GM18909 (cell line): ENCODE data around the gene VWC2.
A peak's percentile ranks its signal among the peaks of the same experiment; 100 is the strongest.
"Not testable (repeated sequence)": the region's sequence is repeated elsewhere in the genome, so short reads cannot be mapped to it uniquely, and the experiment has no call there.

Experiments
- ATAC-seq: cut with Tn5 transposase; IDR thresholded peaks from one replicate; pipeline ENCODE4 v1.9.1; 2021; ENCODE audit warnings: mild to moderate bottlenecking; ENCODE audit not compliant: unreplicated experiment, poor library complexity

The VWC2 gene

GRCh38 chr7:49848211-49848841 lies 74.9 kb downstream of the VWC2 start:
- no peak for ATAC-seq

- ATAC-seq = no peak
These were observed 77.6 kb downstream of the VWC2 start for GRCh38 chr7:49850921-49851613.

- not testable (repeated sequence) for ATAC-seq
These were observed 78.1 kb downstream of the VWC2 start for GRCh38 chr7:49851614-49851934.

- peak; percentile 84 for ATAC-seq
These were observed 79.4 kb downstream of the VWC2 start for GRCh38 chr7:49852619-49853462.

GRCh38 chr7:49855281-49855980 lies 82.0 kb downstream of the VWC2 start:
- no peak for ATAC-seq

GRCh38 chr7:49860293-49860692 lies 86.9 kb downstream of the VWC2 start:
- ATAC-seq = no peak

GRCh38 chr7:49866076-49866735 lies 92.8 kb downstream of the VWC2 start:
- ATAC-seq = no peak

GRCh38 chr7:49866910-49867309 lies 93.5 kb downstream of the VWC2 start:
- ATAC-seq = no peak

GRCh38 chr7:49873420-49873819 lies 100.0 kb downstream of the VWC2 start:
- no peak for ATAC-seq

- ATAC-seq = no peak
These were observed 101.9 kb downstream of the VWC2 start for GRCh38 chr7:49875336-49875735.

GRCh38 chr7:49876202-49876601 lies 102.8 kb downstream of the VWC2 start:
- no peak for ATAC-seq

GRCh38 chr7:49878089-49878488 lies 104.7 kb downstream of the VWC2 start:
- ATAC-seq = no peak

- ATAC-seq = no peak
These were observed 105.2 kb downstream of the VWC2 start for GRCh38 chr7:49878627-49879026.

- ATAC-seq = no peak
These were observed 110.5 kb downstream of the VWC2 start for GRCh38 chr7:49883933-49884332.

- no peak for ATAC-seq
These were observed 112.3 kb downstream of the VWC2 start for GRCh38 chr7:49885593-49886285.

GRCh38 chr7:49892481-49892880 lies 119.0 kb downstream of the VWC2 start:
- no peak for ATAC-seq

- no peak for ATAC-seq
These were observed 119.7 kb downstream of the VWC2 start for GRCh38 chr7:49893131-49893530.

- no peak for ATAC-seq
These were observed 121.1 kb downstream of the VWC2 start for GRCh38 chr7:49894543-49894942.

GRCh38 chr7:49911909-49912308 lies 138.5 kb downstream of the VWC2 start:
- no peak for ATAC-seq

- no peak for ATAC-seq
These were observed 153.3 kb downstream of the VWC2 start for GRCh38 chr7:49926720-49927119.
